ENCODE results near the gene KCNG2.

Gene KCNG2

GRCh38 chr18:79853993-79854364 is 56.2 kb downstream of the KCNG2 start:
- Histone ChIP-seq H3K4me3 (IDR thresholded peaks at IDR 0.05; ENCODE audit: insufficient read depth, low read depth, low read length) (no peak overlapping the region), H2AFZ (ENCODE audit: low read depth) (no peak overlapping the region), H3K9ac (no peak overlapping the region), H3K79me2 (ENCODE audit: insufficient read depth, low read depth) (no peaks in the 10 kb centered on the region), H3K36me3 (ENCODE audit: insufficient read depth) (no peaks in the 10 kb centered on the region), H3K27me3 (ENCODE audit: insufficient read depth, low read depth) (no peaks in the 10 kb centered on the region), H3K4me2 (no peak overlapping the region), H3K27ac (no peak overlapping the region), H3K4me1 (ENCODE audit: low read depth, poor library complexity, severe bottlenecking) (no peaks in the 10 kb centered on the region), H4K20me1 (ENCODE audit: insufficient read depth) (no peaks in the 10 kb centered on the region)
- TF ChIP-seq, protein P1, sequence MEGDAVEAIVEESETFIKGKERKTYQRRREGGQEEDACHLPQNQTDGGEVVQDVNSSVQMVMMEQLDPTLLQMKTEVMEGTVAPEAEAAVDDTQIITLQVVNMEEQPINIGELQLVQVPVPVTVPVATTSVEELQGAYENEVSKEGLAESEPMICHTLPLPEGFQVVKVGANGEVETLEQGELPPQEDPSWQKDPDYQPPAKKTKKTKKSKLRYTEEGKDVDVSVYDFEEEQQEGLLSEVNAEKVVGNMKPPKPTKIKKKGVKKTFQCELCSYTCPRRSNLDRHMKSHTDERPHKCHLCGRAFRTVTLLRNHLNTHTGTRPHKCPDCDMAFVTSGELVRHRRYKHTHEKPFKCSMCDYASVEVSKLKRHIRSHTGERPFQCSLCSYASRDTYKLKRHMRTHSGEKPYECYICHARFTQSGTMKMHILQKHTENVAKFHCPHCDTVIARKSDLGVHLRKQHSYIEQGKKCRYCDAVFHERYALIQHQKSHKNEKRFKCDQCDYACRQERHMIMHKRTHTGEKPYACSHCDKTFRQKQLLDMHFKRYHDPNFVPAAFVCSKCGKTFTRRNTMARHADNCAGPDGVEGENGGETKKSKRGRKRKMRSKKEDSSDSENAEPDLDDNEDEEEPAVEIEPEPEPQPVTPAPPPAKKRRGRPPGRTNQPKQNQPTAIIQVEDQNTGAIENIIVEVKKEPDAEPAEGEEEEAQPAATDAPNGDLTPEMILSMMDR (conservative IDR thresholded peaks at IDR 0.05; ENCODE audit: low read depth, low read length): no peak

DNA sequence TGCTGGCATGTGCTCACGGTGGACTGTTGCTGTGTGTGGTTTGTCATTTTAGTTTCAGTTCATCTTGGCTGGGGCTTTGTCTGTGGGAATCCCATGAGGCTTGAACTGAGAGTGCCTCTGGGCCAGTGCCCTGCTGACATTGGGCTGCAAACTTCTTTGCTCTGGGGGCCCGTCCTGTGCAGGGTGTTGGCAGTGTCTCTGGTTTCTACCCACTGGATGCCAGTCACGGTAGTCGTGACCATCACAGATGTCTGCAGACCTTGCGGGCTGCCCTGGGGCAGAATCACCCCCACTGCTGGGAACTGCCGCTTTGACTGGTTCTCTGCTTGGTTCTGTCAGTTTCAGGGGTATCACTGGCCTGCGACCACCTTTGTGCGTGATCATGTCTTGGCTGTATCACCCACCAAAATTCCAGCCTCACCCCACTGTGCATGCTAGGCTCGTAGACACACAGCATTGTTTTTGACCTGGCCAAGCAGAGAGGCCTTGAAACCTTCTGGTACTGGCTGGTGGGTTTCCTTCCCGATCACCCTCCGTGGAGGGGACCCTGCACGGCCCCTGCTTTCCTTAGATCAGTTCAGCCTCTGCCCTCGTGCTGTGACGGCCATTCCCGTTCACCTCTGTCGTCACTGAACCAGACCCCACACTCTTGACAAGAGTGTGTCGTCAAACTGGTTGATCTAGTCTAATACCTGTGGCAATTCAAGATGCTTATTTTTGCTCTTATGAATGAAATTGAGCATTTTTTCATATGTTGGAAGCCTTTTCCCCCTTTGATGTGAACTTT is 57.6 kb downstream of the KCNG2 start:
- H3K27me3 ChIP-seq (ENCODE audit: insufficient read depth, low read depth): no peaks in the 10 kb centered on the region
- no peak overlapping the region for H3K27ac ChIP-seq
- no peaks in the 10 kb centered on the region for H3K36me3 ChIP-seq (ENCODE audit: insufficient read depth)
- no peak overlapping the region for H3K4me3 ChIP-seq (IDR thresholded peaks at IDR 0.05; ENCODE audit: insufficient read depth, low read depth, low read length)
- H4K20me1 ChIP-seq (ENCODE audit: insufficient read depth): no peaks in the 10 kb centered on the region
- no peaks in the 10 kb centered on the region for H3K79me2 ChIP-seq (ENCODE audit: insufficient read depth, low read depth)
- H3K4me2 ChIP-seq: no peak overlapping the region
- H3K9ac ChIP-seq: no peak overlapping the region
- TF ChIP-seq, protein P1 (conservative IDR thresholded peaks at IDR 0.05; ENCODE audit: low read depth, low read length): no peak
- H2AFZ ChIP-seq (ENCODE audit: low read depth): no peak overlapping the region
- H3K4me1 ChIP-seq (ENCODE audit: low read depth, poor library complexity, severe bottlenecking): no peaks in the 10 kb centered on the region

- Histone ChIP-seq H3K27ac (no peak overlapping the region), H3K4me2 (no peak overlapping the region), H3K9ac (no peak overlapping the region), H4K20me1 (ENCODE audit: insufficient read depth) (no peaks in the 10 kb centered on the region), H3K27me3 (ENCODE audit: insufficient read depth, low read depth) (no peaks in the 10 kb centered on the region), H3K79me2 (ENCODE audit: insufficient read depth, low read depth) (no peaks in the 10 kb centered on the region), H3K36me3 (ENCODE audit: insufficient read depth) (no peaks in the 10 kb centered on the region), H2AFZ (ENCODE audit: low read depth) (no peak overlapping the region), H3K4me3 (IDR thresholded peaks at IDR 0.05; ENCODE audit: insufficient read depth, low read depth, low read length) (no peak overlapping the region), H3K4me1 (ENCODE audit: low read depth, poor library complexity, severe bottlenecking) (no peaks in the 10 kb centered on the region)
- TF ChIP-seq, protein P1 (conservative IDR thresholded peaks at IDR 0.05; ENCODE audit: low read depth, low read length): no peak
Measured at GRCh38 chr18:79856119-79857007, 58.6 kb downstream of the KCNG2 start.

GRCh38 chr18:79857082-79857671 is 59.4 kb downstream of the KCNG2 start:
- H3K9ac ChIP-seq: no peak overlapping the region
- H3K27ac ChIP-seq: no peak overlapping the region
- H3K4me1 ChIP-seq (ENCODE audit: low read depth, poor library complexity, severe bottlenecking): no peaks in the 10 kb centered on the region
- H2AFZ ChIP-seq (ENCODE audit: low read depth): no peak overlapping the region
- TF ChIP-seq, protein P1 (conservative IDR thresholded peaks at IDR 0.05; ENCODE audit: low read depth, low read length): no peak
- H3K4me2 ChIP-seq: no peak overlapping the region
- H3K79me2 ChIP-seq (ENCODE audit: insufficient read depth, low read depth): no peaks in the 10 kb centered on the region
- H4K20me1 ChIP-seq (ENCODE audit: insufficient read depth): no peaks in the 10 kb centered on the region
- no peaks in the 10 kb centered on the region for H3K27me3 ChIP-seq (ENCODE audit: insufficient read depth, low read depth)
- H3K4me3 ChIP-seq (IDR thresholded peaks at IDR 0.05; ENCODE audit: insufficient read depth, low read depth, low read length): no peak overlapping the region
- H3K36me3 ChIP-seq (ENCODE audit: insufficient read depth): no peaks in the 10 kb centered on the region

Data from KMS-11 (cell line).